ENCODE results near the gene CABP7. TPM values are rescaled to one million over a fixed set of nuclear protein-coding genes. Genes with fewer than 3 reads are reported as not detected.

Gene CABP7
- total and polyA plus RNA-seq, 2 of the 8 experiments (the other 6 are each of a cell fraction or from before 2014, with no cell fraction given): 0.20 to 0.36 TPM

GRCh38 chr22:29758068-29758622 lies 38.3 kb downstream of the CABP7 start (continued):
- TF ChIP-seq RXRA (IDR thresholded peaks at IDR 0.05; ENCODE audit: insufficient read depth, low read depth, low read length) (no peak), SAP30 (IDR thresholded peaks at IDR 0.05; ENCODE audit: insufficient read depth, insufficient replicate concordance, low read length) (no peak)

All from H1 (cell line).